Left hindlimb (tissue), 1 donor: ENCODE measurements around the gene ARSI.
A peak's percentile ranks its signal among the peaks of the same experiment; 100 is the strongest.

ENCODE experiments used
- DNase-seq: peaks from one replicate; pipeline ENCODE4 v3.0.0-alpha.2; 2018

ARSI gene

DNA sequence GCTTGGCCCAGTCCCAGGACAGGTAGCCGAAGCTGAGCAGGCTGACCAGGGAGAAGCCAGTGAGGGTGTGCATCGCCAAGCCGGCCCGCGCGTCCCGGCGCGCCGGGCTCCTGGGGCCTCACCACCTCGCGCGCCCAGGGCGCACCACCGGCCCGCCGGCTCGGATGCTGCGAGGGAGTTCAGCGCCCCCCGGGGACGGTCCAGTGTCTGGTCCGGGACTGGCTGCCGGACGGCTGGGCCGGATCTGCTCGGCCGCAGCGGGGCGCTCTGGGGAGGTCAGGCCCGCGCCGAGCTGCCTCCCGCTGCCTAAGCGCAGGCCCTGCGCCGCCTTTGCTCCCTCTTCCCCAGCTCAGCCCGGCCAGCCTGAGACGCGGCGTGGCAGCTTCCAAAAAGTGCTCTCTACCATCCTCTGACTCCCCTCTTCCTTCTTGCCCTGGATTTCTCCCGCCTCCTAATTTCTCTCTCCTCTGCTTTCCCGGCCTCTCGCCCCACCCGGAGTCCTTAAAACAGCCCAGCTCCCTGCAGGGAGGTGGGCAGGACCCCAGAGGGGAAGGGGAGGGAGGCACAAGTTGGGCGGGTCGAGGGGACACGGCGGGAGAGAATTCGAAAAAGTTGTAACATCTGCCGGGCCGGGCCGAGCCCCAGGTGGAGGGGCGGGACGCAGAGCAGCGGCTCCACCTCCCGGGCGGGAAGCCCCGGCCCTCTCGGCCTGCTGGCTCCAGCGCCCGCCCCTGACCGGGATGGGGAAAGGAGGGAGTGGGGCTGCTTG, at the start of gene ARSI:
ARSI (minus strand) TSS at position 605 of the 769 bp plus-strand sequence; CDS start at position 73, 532 bp downstream.
- peak; percentile 88 for DNase-seq

DNA sequence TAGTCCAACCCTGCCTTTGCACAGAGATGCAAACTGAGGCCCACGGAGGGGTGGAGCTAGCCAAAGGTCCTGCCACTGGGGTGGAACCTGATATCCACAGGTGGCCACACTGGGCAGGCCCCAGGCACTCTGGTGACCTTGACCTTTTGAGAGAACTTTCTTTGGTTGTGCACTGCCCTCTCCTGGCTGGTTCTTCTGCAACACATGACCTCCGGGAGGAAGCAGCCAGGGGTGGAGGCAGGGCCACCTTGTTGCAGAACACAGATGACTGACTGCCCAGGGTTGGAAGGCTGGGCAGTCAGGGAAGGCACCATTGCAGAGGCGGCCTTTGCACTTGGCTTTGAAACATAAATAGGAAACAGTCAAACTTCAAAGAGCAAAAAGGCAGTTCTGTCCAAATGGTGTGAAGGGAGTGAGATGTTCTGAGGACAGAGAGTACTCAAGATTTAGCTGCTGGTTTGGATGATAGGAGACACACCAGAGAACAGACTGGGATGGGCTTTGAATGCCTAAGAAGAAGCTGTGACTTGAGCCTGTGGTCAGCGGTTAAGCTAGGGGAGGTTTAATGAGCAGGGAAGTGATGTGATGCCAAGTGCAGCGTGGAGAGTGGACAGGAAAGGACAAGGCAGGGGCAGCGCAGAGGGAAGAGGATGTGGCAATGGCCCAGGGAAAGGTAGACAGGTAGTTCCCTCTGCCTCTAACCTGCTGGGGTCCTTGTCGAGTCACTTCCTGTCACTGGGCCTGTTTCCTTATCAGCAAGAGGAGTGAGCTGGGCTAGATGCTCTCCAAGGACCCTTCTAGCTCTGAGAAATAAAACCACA, 48.0 kb upstream of the ARSI start:
- peak; percentile 68 for DNase-seq

DNA sequence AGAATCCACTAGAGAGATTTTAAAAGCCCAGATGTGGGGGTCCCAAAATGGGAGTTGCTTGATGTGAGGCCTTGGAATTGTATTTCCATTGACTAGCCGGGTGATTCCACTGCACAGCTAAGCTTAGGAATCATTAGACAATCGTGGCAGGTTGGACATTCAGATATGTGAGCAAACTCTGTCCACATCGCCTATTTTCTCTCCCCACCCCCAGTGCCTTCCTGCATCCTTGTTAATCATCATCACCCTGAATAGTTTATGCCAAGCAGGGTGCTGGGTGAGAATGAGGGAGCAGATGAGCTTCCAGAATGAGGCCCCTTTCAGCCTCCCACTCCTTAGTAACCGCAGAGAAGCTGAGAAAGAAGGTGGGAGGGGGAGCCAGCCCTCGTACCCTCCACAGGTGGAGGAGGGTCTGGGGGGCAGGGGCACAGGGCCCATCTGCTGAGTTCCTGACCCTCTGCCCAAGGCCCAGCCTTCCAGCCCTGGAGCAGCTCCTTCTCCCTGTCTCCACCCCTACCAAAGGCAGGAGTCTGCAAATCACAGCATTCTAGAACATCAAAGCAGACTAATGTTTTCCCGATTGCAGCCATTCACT, 47.1 kb upstream of the ARSI start:
- DNase-seq, result no peak

DNA sequence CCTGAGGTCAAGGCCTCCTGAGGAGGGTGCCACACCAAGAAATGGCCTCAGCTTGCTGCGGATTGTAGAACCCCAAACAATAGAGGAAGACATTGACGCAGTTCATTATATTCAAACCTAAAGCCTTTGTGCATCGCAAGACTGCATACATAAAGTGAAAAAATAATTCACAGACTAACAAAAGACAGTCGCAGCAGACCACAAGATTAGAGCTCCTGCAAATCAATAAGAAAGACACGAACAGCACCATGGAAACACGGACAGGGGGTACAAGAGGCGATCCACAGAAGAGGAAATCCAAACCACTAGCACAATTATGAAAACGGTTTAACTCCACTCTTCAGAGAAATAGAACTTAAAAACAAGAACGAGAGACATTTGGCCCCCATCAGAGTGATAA, 44.7 kb upstream of the ARSI start:
- DNase-seq, result no peak

DNA sequence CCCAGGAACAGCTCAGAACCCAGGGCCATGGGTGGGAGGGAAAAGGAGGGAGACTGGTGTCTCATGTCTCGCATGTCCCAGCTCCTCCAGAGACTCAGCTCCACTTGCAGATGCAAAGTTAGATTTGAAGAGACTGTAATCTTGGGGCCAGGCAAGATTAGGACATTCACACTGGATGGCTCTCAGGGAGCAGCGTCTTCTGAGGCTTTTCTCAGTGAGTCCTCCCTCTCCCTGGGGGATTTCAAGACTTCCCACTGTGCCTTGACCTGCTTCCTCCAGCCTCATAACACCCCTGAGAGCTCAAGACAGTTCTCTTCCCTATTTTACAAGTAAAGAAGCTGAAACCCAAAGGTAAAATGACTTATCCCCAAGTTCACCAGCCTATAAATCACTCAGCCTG, 44.3 kb upstream of the ARSI start:
- no peak for DNase-seq

DNA sequence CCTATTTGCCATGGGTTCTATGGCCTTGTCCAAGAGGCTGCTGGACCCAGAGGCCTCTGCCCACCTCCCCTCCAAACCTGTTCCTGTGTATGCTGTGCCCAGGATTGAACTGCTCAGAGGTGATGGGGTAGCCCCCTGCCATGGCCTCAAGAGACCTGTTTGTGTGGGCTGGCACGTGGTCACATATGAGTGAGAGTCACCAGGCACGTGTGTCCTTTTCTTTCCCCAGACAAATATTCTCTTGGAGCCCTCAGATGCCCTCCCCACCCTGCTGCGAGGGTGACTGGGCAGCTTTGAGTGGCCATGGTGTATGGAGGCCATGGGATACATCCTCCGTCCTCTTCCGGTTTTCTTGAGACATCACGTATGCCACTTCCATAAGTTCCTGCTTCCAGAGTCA, 43.9 kb upstream of the ARSI start:
- no peak for DNase-seq

DNA sequence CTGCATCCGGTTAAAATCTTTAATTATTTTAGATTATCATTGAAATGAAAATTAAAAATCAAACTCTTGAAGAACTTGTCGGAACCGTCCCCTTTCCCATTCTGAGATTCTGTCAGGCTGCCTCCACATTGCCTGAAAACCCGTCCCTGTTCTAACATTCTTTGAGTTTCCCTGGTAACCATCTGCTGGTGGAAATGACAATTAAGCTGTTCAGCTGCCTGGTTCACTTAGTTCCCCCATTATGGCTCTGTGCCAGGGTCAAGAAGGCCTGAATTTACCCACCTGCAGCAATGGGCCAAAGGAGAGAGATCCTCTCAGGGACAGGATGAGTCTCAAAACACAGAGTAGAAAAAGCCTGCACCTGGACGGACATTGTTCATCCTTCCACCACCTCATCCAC, 43.0 kb upstream of the ARSI start:
- DNase-seq, result no peak

DNA sequence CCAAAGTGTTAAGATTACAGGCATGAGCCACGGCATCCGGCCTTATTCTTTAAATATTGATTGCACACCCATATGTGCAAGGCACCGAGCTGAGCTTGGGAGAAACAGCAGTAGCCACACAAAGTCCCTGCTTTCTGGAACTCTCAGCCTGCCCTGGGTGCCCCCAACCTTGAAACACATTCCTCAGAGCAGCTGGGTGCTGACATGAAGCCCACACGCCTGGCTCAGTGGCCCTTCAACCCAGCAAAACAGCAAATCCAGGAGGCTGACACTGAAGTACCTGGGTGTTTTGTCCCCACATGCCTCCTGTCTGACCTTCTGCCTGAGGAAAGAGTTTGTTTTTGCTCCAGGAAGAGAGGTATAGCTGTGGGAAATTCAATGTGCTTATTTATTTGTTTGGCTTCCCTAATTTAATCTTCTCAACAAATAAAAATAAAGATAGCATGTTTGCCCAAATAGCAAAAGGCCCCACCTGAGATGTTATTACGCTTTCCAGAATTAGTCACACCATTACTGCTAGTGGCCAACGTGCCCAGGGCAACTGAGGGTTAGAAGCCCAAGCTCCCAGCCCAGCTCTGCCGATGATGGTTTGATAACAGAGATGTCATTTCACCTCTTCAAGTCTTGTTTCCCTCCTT, 41.4 kb upstream of the ARSI start:
- DNase-seq, result no peak

DNA sequence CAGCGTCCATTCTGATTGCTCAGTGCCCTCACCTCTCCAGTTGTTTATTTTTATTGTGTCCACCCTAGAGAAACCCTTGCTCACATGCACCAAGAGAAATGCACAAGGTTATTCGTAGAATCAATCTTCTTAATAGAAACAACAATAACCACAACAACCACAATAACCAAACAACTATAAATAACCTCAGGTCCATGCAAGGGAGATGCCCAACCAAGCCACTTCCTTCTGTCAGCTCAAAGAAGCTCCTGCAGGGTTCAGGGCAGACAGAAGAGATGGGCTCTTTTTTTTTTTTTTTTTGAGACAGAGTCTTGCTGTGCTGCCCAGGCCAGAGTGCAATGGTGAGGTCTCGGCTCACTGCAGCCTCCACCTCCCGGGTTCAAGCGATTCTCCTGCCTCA, 39.9 kb upstream of the ARSI start:
- DNase-seq, result no peak

DNA sequence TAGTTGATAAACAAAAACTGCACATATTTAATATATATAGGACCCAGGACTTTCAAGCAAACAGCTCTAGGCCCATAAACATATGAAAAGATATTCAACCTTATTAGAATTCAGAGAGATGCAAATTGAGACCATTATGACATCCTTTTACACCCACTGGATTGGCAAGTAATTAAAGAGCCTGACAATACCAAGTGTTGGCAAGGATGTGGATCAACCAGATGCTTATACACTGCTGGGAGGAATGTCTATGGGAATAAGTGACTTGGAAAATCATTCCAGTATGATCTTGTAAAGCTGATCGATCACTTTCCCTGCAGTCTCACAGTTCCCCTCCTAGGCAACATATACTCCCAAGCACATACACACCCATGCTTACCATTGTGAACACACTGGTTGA, 39.3 kb upstream of the ARSI start:
- DNase-seq, result no peak

DNA sequence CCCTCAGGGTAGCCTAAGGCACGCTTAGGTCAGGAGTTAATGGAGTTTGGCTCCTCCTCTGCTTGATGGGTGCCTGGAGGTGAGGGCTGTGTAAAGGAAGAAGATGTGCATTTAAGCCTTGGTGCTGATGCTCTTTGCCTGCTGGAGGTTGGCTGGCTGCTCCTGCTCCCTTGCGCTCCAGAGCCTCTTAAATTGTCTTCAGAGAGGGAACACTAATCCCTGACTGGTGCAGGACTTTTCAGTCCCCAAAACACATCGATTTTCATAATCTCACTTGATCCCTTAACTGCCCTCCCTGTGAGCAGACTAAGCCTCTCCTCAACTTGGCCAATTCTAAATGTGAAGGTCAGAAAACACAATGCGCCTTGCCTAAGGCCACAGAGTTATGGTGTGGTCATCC, 38.6 kb upstream of the ARSI start:
- no peak for DNase-seq

DNA sequence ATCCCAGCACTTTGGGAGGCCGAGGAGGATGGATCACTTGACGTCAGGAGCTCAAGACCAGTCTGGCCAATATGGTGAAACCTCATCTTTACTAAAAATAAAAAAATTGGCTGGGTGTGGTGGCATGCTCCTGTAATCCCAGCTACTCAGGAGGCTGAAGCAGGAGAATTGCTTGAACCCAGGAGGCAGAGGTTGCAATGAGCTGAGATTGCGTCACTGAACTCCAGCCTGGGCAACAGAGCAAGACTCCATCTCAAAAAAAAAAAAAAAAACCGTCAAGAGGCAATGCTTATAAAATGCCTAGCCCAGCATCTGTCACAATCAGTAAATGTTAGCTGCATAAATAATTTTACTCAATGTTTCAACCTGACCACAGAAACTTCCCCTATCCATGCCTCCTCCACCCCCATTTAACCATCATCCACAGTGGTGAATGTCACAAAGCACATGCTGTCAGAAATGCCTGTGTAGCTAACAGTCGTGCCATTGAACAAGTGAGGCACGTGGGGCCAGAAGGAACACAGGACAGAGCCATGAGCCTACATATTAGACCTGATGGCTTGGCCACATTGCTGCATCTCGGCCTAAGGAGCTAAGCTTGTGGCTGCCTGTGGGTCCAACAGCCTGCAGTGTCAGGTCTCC, 38.0 kb upstream of the ARSI start:
- DNase-seq, result no peak

DNA sequence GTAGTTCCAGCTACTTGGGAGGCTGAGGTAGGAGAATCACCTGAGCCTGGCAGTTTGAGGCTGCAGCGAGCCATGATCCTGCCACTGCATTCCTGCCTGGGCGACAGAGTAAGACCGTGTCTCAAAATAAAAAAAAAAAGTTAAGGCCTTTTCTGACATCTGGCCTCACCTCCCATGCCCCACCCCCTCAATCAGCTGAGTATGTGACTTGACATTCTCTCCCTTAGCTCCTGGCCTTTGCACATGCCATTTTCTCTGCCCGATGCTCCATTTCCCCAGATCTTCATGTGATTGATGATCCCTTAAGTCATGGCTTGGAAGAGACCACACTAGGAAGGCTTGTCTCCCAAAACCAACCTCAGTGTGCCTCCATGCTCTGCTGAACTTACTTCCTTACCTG, 37.1 kb upstream of the ARSI start:
- no peak for DNase-seq

DNA sequence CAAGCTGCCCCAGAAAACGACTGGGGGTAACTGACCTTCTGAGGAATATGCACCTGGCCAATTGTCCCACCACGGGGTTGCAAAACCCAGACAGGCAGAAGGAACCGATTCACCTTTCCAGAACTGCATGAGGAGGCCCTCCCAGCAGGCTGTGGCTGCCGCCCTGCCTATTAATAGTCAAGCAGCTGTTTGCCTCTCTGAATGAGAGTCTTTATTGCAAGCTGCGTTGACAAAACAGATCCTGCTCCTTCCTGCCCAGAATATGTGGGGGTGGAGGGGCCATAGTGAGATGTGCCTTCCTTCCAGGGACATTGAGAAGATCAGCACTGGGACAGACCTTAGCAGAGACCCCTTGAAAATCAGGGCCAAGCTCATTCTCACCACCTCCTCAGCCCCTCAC, 36.5 kb upstream of the ARSI start:
- peak; percentile 44 for DNase-seq

DNA sequence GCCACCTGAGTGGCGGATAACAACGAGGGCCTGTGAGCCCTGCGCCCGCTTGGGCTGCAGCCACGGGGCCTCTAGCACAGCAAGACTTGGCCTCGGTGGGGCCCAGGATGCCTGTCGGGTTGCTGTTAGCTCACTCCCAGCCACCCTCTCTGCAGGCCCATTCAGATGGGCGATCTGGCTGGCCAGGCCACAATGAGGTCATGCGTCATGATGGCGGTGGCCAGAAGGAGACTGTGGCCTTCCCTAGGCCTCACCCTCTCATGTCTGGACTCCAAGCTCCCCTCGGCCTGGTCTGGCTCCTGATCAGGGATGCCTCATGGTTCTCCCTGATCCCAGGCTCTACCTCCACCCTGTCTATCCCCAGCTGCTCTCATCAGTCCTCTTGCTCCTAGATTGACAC, 35.8 kb upstream of the ARSI start:
- DNase-seq, result peak; percentile 31

DNA sequence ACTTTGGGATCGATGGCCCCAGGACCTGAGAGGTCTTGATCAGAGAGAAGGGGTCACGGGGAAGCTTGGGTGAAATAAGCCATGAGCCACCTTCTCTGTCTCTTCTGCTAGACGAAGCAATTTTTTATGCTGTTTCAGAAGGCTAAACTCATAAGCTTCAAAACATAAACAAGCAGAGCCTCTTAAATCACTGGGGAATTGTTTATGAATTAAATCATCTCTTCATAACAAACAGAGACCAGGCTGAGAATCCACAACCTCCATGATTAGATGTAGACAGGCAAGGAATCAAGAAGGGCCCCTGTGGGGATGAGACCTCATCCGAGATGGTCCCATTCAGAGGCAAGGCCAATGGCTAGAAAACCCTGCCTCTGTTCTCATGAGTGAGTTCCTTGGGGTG, 33.1 kb upstream of the ARSI start:
- DNase-seq, result no peak

DNA sequence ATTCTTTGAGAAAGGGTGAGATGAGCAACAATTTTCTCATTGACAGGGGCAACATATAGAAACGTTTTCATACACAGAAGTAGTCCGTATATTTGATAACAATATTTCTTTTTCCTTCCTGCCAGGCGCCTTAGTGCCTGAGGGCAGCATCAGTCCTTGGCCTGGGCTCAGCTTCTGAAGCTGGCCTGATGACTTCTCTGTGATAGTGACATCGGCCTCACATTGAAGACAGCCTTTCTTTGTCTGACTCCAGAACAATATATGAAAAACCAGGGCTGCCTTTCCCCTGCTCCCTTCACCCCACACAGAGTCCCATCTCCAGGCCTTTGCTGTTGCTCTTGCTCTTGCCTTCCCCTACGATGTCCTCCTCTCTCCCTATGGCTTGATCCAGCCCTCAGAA, 30.7 kb upstream of the ARSI start:
- DNase-seq, result no peak

DNA sequence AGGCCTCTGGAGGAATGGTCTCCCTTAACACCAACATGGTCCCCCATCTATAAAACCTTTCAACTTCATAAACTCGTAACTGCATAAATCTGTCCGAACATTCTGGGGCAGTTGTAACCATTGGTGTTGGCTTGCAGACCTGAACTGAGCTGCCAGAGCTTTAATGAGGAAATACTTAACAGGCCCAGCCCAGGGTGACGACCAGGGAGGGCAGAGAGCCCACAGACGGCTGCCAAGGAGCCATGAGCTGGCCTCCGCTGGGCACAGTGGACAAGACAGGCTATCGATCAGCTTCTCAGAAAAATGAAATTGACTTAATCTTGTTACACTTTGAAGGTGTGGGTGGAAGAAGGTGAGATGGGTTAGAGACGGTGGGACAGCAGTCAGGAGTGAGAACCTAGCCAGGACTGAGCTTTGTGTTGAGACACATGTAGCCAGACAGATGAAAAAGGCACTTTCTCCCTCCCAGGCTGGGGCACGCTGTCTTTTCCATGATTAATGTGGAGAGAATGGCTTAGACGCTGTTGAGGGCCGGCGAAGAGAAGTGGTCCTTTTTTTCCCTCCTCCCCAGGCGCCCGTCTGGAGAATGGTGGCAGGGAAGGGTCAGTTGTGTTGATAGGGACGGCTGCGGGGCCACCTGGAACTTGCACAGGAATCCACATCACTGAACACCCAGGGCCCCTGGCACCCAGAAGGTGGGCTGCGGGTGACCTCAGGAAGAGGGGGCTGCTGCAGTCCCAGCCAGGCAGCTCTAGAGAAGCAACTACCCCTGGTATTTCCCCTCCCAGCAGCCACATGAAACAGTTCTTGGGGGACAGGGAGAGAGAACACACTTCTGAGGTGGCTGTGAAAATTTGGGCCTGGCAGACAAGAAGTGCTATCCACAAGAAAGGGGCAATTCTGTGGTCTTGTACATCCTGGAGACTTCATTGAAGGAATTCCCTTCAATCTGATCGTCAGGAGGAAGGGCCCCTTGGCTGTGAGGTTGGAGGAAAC, 27.5 kb upstream of the ARSI start:
- peak; percentile 44 for DNase-seq

DNA sequence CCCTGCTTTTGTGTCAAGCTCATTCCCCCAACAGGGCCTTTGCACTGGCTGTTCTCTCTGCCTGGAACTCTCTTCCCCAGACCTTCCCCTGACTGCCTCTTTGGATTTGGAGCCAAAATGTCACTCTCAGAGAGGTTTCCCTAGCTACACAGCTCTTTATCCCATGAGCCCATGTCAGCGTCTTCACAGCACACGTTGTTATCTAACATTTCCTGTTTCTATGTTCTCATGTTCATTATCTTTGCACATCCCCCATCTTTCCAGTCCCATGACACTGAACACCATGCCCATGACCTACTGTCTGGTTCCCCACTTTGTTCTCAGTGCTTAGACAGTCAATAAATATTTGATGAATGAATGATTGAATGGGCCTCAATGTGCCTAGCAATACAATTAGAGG, 26.3 kb upstream of the ARSI start:
- no peak for DNase-seq

DNA sequence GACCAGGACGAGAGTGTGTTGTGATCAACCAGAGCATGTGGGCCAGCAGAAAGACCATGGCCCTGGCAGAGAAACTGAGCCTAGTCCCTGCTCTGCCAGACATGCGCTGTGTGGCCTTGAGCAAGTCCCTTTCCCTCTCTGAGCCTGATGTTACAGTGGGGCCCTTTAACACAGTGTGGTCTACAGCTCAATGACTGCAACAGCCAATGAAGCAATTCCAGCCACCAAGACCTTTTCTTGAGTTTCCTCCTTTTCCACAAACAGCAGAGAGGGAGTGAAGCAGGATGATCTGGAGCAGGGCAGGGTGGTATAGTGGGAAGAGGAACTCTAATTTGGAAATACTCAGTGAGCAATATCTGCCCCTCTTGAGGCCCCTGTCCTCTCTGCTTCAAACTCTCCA, 25.8 kb upstream of the ARSI start:
- no peak for DNase-seq

DNA sequence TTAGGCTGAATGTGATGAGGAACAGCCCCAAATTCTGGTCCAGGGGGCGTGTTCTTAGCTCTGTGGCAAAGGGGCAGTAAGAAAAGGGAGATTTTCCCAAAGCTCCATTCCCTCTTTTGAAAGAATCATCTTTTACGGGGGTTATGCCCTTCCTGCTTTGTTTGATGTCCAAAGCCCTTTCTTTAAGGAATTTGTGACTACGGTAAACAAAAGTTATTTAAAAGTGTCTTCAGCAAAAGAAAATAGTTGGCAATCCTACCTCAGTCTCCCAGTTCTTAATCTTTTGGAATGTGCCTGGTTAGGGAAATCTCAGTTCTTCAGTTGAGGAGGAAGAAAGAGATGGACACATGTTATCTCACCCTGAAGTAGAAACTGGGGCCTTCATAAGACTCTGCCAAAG, 24.4 kb upstream of the ARSI start:
- DNase-seq, result no peak

DNA sequence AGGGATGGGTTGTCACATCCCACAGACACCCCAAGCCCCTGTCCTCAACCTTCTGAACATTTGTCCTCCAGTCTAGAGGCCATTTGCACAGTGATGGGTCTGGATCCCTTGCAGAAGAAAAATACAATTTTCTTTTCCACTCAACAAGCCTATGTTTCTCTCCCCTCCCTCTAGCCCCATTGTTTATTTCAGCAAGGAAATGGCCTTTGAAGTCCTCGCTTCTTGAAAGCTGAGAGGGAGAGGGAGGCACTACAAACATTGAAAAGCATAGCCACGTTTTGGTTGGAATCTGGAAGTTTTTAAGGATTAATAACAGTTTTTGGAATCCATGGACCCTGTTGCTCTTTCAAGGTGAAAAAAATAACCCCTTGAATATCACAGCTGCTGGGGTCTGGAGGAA, 24.0 kb upstream of the ARSI start:
- no peak for DNase-seq
